ENCODE results near the gene RAB7A. TPM values are rescaled to one million over a fixed set of nuclear protein-coding genes. Genes with fewer than 3 reads are reported as not detected.

RAB7A gene
- total RNA-seq, 4 donors from 2014 or later, result 91.6 to 210 (median 126) TPM

DNA sequence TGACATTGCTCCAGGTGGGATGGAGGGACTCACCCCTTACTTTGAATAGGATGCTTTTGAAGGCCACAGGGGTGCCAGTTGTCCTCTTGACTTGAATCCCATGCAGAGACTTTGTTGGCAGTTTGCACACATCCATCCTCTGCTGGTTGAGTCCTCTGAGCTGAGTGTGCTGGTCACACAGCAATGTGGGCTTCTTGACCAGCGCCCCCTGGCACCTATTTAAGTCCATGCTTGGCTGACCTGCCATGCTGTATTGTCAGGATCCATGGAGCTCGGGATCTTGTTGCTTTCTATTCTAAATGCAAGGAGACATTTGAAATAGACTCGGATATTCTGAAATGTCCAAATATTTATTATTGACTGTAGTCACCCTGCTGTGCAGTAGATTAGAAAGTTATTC is 19.8 kb downstream of the RAB7A start:
- TF ChIP-seq, protein P1, sequence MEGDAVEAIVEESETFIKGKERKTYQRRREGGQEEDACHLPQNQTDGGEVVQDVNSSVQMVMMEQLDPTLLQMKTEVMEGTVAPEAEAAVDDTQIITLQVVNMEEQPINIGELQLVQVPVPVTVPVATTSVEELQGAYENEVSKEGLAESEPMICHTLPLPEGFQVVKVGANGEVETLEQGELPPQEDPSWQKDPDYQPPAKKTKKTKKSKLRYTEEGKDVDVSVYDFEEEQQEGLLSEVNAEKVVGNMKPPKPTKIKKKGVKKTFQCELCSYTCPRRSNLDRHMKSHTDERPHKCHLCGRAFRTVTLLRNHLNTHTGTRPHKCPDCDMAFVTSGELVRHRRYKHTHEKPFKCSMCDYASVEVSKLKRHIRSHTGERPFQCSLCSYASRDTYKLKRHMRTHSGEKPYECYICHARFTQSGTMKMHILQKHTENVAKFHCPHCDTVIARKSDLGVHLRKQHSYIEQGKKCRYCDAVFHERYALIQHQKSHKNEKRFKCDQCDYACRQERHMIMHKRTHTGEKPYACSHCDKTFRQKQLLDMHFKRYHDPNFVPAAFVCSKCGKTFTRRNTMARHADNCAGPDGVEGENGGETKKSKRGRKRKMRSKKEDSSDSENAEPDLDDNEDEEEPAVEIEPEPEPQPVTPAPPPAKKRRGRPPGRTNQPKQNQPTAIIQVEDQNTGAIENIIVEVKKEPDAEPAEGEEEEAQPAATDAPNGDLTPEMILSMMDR (IDR thresholded peaks at IDR 0.05; ENCODE audit: low read depth), result no peak

DNA sequence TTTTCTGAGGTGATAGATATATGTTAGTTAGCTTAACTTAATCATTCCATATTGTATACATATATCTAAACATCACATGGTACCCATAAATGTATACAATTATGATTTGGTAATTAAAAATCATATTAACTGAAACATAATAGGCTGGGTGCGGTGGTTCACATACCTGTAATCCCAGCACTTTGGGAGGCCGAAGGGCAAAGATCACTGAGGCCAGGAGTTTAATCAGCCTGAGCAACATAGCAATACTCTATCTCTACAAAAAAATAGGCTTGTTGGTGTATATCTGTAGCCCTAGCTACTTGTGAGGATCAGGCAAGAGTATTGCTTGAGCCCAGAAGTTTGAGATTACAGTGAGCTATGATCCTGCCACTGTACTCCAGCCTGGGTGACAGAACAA is 20.9 kb downstream of the RAB7A start:
- TF ChIP-seq, protein P1 (IDR thresholded peaks at IDR 0.05; ENCODE audit: low read depth), result no peak

DNA sequence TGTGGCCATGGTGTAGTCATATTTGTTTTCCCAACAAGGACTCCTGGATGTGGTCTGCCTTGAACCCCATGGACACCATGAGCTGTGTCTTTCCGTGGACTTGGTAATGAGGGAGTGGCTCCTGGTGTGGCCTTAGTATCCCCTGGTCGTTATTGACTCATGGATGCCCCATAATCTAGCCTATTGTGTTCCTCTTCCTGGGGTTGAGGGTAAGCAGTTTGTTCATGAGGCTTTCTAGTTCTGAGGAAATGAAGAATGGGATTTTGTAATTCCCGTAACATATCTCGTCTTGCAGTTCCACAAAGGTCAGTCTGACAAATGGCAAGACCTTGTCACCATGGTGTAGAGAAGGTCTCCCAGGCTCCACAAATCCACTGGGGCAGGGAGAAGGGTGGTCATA is 22.6 kb downstream of the RAB7A start:
- TF ChIP-seq, protein P1 (IDR thresholded peaks at IDR 0.05; ENCODE audit: low read depth), result no peak

DNA sequence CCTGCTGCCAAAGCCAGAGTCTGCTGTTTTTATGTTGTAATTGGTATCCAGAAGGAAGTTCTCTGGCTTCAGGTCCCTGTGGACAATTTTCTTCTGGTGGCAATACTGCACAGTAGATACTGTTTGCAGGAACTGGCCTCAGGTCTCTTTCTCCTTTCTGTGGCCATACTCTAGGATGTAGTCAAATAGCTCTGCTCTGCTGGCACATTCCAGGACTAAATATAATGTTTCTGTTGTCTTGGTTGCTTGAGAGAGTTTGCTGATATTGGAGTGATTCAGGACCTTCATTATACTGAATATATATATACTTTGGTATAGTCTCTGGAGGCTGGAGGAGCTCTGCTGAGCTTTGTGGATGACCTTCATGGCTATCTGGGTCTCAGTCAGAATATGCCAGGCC is 23.1 kb downstream of the RAB7A start:
- TF ChIP-seq, protein P1 (IDR thresholded peaks at IDR 0.05; ENCODE audit: low read depth), result no peak

DNA sequence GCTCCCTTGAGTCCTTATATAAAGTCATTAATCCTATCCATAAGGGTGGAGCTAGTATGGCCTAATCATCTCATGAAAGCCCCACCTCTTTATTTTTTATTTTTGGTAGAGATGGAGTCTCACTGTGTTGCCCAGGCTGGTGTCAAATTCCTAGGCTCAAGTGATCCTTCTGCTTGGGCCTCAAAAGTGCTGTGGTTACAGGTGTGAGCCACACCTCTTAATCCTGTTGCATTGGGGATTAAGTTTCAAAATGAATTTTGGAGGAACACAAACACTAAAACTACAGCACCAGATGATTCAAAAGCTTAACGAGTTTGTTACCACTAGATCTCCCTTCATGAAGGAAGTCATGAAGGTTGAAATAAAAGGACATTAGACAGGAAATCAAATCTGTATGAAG is 27.7 kb downstream of the RAB7A start:
- TF ChIP-seq, protein P1 (IDR thresholded peaks at IDR 0.05; ENCODE audit: low read depth), result no peak

DNA sequence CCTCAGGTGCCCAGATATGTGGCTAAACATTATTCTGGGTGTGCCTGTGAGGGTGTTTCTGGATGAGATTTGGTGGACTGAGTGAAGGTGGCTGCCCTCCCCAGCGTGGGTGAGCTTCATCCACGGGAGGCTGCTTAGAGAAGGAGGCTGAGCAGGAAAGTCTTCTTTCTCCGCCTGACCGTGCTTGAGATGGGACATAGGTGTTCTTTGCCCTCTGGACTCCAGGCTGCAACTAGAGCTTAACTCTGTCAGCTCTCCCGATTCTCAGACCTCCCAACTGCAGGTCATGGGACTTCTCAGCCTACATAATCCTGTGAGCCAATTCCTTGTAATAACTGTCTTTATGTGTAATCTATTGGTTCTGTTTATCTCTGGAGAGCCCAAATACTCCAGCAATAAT is 34.1 kb downstream of the RAB7A start:
- TF ChIP-seq, protein P1 (IDR thresholded peaks at IDR 0.05; ENCODE audit: low read depth), result no peak

DNA sequence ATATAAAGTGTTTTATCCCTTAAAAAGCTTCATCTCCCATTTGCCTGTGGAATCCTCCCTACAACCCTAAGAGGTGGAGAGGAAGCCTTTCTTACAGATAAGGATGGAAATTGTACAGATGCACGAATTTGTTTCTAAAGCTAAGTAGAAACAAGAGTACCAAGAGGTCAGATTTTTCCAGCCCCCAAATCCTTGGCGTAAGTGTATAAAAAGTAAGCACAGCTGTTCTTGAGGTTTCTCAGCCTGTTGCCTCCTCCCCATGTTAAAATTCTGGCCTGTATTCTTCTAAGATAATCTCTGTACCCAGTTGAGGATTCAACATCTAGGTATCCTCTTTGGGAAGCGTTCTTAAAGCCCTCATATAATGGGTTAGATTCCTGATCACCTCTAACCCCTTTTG is 34.9 kb downstream of the RAB7A start:
- TF ChIP-seq, protein P1 (IDR thresholded peaks at IDR 0.05; ENCODE audit: low read depth), result no peak
